ENCODE results near the gene NGEF. TPM values are rescaled to one million over a fixed set of nuclear protein-coding genes. Genes with fewer than 3 reads are reported as not detected.
"Not testable (repeated sequence)": the region's sequence is repeated elsewhere in the genome, so short reads cannot be mapped to it uniquely, and the experiment has no call there.

NGEF gene
- polyA plus RNA-seq, 3 donors = 2.1 to 3.5 (median 2.4) TPM

GRCh38 chr2:232919141-232919540 lies 93.9 kb downstream of the NGEF start:
- no peak for DNase-seq (ENCODE audit: extremely low read depth in 1 of 11, low read depth in 9 of 11, low spot score in 4 of 11)

- DNase-seq (ENCODE audit: extremely low read depth in 1 of 11, low read depth in 9 of 11, low spot score in 4 of 11) = no peak
Measured at GRCh38 chr2:232913903-232914302, 99.2 kb downstream of the NGEF start.

- no peak for DNase-seq (ENCODE audit: extremely low read depth in 1 of 11, low read depth in 9 of 11, low spot score in 4 of 11)
Measured at GRCh38 chr2:232911712-232912277, 101.3 kb downstream of the NGEF start.

- DNase-seq (ENCODE audit: extremely low read depth in 1 of 11, low read depth in 9 of 11, low spot score in 4 of 11) = no peak
Measured at GRCh38 chr2:232910376-232910775, 102.7 kb downstream of the NGEF start.

GRCh38 chr2:232908695-232909094 lies 104.4 kb downstream of the NGEF start:
- DNase-seq (ENCODE audit: extremely low read depth in 1 of 11, low read depth in 9 of 11, low spot score in 4 of 11) = no peak

GRCh38 chr2:232907718-232908085 lies 105.4 kb downstream of the NGEF start:
- DNase-seq (ENCODE audit: extremely low read depth in 1 of 11, low read depth in 9 of 11, low spot score in 4 of 11) = not testable (repeated sequence)

- not testable (repeated sequence) for DNase-seq (ENCODE audit: extremely low read depth in 1 of 11, low read depth in 9 of 11, low spot score in 4 of 11)
Measured at GRCh38 chr2:232906867-232907717, 106.0 kb downstream of the NGEF start.

- no peak for DNase-seq (ENCODE audit: extremely low read depth in 1 of 11, low read depth in 9 of 11, low spot score in 4 of 11)
Measured at GRCh38 chr2:232903989-232904388, 109.1 kb downstream of the NGEF start.

- no peak for DNase-seq (ENCODE audit: extremely low read depth in 1 of 11, low read depth in 9 of 11, low spot score in 4 of 11)
Measured at GRCh38 chr2:232901736-232902578, 111.1 kb downstream of the NGEF start.

GRCh38 chr2:232900811-232901735 lies 112.0 kb downstream of the NGEF start:
- peak in 1 of 11 donors; percentile 25 for DNase-seq (ENCODE audit: extremely low read depth in 1 of 11, low read depth in 9 of 11, low spot score in 4 of 11)

GRCh38 chr2:232898592-232899543 lies 114.2 kb downstream of the NGEF start:
- no peak for DNase-seq (ENCODE audit: extremely low read depth in 1 of 11, low read depth in 9 of 11, low spot score in 4 of 11)

- no peak for DNase-seq (ENCODE audit: extremely low read depth in 1 of 11, low read depth in 9 of 11, low spot score in 4 of 11)
Measured at GRCh38 chr2:232897598-232898408, 115.3 kb downstream of the NGEF start.

- DNase-seq (ENCODE audit: extremely low read depth in 1 of 11, low read depth in 9 of 11, low spot score in 4 of 11) = no peak
Measured at GRCh38 chr2:232896720-232897597, 116.1 kb downstream of the NGEF start.

GRCh38 chr2:232896111-232896510 lies 116.9 kb downstream of the NGEF start:
- DNase-seq (ENCODE audit: extremely low read depth in 1 of 11, low read depth in 9 of 11, low spot score in 4 of 11) = no peak

- DNase-seq (ENCODE audit: extremely low read depth in 1 of 11, low read depth in 9 of 11, low spot score in 4 of 11) = no peak
Measured at GRCh38 chr2:232894746-232895145, 118.3 kb downstream of the NGEF start.

- DNase-seq (ENCODE audit: extremely low read depth in 1 of 11, low read depth in 9 of 11, low spot score in 4 of 11) = no peak
Measured at GRCh38 chr2:232894251-232894650, 118.8 kb downstream of the NGEF start.
